DOHH2 (cell line): ENCODE measurements around the gene PRKN.

Experiments
- EZH2phosphoT487 ChIP-seq: fragments of 200-600 bp; sonication (generic); IDR thresholded peaks from 2 replicates; pipeline ENCODE4 v1.6.1; 2017; ENCODE audit warnings: borderline replicate concordance, mild to moderate bottlenecking, antibody characterized with exemption, low read length, moderate library complexity, mixed read lengths
- TF ChIP-seq, protein P1 (sequence below): fragments of 200-600 bp; sonication (generic); IDR thresholded peaks from one replicate; pipeline ENCODE4 v1.5.1; 2014; ENCODE audit warnings: antibody characterized with exemption, mild to moderate bottlenecking, low read depth, low read length; ENCODE audit not compliant: poor library complexity, severe bottlenecking

DNA sequence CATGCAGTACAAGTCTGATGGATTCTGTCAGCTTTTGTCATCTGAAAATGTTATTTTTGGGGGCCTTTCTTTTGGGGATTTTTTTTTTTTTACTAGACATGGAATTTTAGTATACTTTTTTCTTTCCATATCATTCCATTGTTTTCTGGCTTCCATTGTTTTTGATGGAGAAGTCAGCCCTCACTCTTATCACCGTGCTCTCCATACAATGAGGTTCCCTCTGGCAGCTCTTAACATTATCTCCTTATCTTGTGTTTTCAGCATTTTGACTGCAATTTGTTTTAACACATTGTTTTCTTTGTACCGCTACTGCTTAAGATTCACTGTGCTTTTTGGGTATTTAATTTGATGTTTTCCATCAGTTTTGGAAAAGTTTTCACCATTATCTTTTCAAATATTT is 1262.2 kb downstream of the PRKN start:
- TF ChIP-seq, protein P1, sequence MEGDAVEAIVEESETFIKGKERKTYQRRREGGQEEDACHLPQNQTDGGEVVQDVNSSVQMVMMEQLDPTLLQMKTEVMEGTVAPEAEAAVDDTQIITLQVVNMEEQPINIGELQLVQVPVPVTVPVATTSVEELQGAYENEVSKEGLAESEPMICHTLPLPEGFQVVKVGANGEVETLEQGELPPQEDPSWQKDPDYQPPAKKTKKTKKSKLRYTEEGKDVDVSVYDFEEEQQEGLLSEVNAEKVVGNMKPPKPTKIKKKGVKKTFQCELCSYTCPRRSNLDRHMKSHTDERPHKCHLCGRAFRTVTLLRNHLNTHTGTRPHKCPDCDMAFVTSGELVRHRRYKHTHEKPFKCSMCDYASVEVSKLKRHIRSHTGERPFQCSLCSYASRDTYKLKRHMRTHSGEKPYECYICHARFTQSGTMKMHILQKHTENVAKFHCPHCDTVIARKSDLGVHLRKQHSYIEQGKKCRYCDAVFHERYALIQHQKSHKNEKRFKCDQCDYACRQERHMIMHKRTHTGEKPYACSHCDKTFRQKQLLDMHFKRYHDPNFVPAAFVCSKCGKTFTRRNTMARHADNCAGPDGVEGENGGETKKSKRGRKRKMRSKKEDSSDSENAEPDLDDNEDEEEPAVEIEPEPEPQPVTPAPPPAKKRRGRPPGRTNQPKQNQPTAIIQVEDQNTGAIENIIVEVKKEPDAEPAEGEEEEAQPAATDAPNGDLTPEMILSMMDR, result no peak
- TF ChIP-seq EZH2phosphoT487, result no peak
